ENCODE measurements around the gene CETN2.
"Not testable (repeated sequence)": the region's sequence is repeated elsewhere in the genome, so short reads cannot be mapped to it uniquely, and the experiment has no call there.

CETN2 gene

DNA sequence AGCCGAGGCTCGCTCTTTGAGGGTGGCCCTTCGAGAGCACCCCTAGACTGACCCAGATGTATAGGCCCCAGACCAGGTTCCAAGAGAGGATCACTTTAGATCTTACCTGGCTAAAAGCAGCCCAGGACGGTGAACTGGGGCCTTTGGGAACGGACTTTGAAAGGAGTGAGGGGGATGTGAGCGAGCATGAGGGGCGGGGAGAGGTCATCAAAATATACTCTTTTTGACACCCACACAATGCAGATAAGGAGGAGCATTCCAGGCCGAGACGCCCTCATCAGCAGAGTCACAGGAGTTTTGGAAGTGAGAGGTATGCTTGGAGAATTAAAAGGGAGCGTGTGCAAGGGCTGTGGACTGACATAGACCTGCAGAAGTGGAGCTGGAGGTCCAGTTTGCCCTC, 834 bp upstream of the CETN2 start:
- DNase-seq: no peak

DNA sequence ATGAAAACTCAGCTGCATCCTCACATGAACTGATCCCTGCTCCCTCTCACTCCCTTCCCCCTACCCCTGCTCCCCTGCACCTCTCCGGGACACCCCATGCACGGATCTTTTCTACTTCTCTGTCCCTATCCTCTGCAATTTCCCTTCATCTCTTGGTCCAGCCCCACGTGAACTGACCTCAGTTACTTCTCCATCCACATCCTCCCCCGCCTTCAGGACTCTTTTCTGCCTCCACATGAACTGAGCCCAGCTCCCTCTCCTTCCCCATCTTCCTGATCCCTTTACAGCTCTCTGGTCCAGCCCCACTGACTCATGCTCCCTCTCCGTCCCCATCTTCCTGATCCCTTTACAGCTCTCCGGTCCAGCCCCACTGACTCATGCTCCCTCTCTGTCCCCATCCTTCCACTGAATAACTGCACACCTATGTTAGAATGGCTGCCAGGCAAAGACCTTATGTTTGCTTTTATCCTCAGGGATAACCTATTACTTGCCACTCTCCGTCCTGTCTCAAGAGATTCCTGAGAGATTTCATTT, 5.6 kb downstream of the CETN2 start:
- DNase-seq: no peak

DNA sequence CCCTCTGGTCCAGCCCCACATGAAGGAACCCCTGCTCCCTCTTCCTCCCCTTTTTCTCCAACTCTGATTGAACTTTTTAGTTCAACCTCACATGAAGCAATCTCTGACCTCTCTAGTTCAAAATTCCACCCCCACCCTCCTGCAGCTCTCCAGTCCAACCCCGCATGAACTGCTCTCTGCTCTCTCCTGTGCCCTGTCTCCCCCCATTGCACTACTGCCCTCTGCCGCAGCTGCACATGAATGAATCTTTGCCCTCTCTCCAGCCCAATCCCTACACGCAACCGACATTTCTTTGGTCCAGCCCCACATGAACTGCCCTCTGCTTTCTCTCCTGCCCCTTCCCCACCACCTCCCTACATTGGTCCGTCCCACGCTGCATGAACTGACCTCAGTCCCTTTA, 6.9 kb downstream of the CETN2 start:
- no peak for DNase-seq

DNA sequence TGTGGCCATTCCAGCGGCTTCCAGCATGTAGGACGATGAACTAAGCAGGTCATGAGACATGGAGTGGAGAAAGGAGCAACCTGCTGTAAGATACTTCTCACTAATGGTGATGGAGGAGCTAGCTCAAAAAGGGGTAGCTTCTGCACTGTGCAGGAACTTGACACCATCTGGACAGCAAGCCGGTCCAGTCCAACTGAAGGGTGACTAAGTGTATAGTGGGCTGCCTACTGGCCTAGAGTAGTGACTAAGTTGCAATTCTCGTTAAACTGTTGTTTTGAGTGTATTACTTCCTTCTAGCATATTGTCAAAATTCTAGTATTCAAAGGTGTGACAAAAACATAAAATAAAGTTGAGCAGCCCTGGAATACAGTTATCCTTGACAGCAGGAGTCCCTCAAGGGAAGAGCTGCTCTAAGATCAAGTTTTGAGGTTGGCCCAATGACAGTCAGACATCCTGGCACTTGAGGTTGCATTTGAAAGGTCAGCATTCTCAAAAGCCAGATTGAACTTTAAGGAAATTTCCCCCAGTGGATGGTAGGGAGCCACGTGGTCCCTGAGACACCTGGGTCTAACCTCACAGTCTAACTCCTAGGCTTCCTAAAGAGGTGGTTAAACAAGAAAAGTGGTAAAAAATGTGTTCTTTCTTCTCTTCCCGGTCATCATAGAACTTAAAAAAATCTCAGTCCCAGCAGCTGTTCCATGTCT, 8.0 kb downstream of the CETN2 start:
- no peak for DNase-seq

DNA sequence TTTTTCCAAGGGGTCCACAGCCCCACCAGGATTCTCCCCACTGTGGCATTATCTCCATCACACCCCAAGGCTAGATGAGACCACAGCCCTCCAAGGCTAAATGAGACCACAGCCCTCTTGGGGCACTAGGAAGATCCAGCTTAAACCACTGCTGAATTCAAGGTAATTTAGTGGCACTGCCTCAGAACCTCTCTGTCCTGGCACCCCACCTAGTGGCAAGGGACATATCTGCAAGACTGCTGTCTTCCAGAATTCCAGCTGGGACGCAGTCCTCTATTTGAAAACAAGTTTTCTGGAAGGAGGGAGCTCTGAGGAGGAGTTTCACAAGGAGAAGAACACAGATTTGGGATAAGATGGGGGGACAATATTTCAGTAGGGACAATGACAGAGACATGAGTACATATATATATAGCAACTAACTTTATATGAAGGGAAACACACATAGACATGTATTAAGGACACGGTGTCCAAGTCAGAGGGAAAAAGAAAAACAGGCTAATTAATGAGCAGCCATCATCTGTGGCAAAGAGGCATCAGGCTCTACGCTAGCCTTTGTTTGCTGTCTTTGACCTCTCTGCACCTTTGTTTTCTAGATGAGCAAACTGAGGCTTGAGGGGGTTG, 9.3 kb downstream of the CETN2 start:
- DNase-seq: no peak

DNA sequence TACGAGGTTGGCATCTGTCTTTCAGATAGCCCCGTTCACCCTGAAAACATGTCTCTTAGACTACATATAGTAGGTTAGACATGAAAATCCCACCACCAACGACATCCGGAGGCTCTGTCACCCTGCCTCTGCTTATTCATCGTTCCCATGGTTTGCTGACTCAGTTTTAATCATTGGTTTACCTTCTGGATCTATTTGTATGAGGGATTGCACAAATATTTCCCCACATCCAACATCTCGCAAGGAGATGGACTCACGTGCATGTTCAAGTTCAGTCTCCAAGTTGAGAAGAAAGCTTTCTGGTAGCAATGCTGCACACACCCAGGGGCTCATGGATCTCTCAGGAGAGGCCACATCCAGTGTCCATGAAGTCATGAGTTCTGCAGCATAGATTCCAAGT, 10.8 kb downstream of the CETN2 start:
- no peak for DNase-seq

DNA sequence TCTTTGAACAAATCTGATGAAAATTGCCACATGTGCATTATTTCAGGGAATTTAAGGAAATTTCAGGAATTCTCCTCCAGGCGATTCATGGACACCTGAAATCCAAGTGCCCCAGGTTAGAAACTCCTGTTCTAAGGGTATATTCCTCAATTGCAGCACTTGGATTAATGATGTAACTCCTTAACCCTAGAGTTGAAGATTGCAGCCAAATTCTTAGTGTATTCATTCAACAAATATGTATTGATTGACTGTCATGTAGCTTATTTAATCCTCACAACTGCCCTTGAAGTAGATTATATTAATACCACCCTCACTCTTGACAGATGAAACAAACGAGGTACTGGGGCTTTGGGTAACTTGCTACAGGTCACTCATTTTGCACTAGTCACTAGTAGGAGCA, 11.3 kb downstream of the CETN2 start:
- DNase-seq: no peak

DNA sequence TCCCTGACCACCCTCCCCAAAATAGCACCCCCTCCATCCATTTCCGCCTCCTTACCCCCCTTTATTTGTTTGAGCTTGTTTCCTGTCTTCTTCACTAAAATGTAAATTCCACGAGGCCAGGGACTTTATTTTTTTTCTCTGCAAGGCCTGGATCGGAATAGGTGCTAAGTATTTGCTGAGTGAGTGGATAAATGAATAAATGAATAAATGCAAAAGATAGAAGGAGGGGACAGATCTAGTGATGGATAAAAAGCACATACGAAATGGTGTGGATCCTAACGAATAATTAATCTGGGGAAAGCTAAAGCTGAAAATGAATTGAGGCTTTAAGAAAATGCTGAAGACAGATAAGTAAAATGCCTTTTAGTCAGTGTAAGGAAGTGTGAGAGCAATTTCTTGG, 12.2 kb downstream of the CETN2 start:
- no peak for DNase-seq

DNA sequence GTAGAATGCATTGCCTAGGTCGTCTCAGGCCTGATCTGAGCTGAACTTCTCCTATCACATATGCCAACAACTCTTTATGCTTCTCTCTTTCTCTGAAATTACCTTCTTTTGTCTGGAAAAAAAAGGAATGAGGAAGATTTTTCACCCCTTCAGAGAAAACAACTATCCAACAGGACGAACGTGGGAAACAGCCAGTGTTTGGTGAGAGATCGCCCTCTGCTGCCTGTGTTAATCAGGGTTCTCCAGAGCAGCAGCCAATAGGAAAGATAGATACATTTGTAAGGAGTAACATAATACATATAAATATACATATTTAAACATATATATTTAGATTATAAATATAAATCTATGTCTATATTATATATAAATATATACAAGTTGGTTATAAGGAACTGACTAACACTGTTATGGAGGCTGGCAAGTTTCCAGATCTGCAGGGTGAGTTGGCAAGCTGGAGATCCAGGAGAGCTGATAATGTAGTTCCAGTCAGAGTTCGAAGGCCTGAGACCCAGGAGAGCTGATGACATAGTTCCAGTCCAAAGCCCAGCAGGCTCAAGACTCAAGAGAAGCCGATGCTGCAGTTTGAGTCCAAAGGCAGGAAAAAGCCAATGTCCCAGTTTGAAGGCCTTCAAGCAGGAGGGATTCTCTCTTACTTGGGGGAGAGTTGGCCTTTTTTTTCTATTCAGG, 13.3 kb downstream of the CETN2 start:
- DNase-seq: no peak

DNA sequence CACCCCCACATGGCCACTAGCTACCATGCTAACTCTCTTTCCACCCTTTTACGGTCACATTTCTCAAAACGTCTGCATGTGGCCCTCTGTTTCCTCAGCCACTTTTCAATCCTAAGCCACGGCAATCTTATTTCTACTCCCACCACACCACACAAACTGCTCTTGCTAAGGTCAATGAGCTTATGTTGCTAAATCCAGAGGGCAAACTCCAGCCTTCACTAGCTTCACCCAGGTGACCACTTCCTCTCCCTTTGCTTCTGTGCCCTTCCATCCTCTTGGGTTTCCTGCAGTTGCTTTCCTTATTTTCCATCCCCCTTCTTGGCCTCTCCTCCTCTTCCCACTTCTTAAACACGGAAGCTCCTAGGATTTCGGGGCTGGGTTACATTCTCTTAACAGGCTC, 16.5 kb downstream of the CETN2 start:
- DNase-seq: no peak

DNA sequence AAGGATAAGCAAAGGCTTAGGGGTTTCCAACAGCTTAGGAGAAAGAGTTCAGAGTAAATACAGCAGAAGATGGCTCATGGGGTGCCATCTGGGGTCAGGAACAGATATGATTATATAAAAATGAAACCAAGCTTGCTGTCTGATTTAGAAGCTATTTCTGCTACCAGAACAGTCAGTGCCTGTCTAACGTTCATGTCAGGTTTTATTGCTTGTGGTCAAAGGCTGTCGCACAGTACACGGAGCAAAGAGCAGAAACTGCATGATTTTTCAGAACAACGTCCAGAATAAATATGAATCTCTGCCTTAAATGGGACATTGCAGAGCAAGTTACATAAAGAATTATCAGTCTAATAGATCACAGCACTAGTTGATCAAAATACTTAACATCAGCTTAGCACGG, 17.4 kb downstream of the CETN2 start:
- no peak for DNase-seq

DNA sequence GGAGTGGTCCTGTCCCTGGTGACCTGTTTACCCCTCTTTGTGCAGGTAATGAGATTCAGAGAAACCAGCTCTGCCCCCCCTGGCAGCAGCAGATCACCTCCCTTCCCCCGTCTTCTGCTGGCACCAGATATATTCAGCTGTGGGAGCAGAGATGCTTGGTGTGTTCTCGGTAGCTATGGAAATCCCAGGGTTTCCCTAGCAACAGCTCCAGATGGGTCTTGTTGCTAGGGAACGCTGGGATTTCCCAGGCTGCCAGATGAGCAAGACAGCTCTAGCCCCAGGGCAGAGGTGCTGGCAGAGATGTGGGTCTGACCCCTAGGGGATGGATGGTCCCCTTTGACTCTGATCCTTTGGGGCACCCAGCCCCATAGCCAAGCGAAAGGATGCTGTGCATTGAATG, 20.2 kb downstream of the CETN2 start:
- DNase-seq: no peak

DNA sequence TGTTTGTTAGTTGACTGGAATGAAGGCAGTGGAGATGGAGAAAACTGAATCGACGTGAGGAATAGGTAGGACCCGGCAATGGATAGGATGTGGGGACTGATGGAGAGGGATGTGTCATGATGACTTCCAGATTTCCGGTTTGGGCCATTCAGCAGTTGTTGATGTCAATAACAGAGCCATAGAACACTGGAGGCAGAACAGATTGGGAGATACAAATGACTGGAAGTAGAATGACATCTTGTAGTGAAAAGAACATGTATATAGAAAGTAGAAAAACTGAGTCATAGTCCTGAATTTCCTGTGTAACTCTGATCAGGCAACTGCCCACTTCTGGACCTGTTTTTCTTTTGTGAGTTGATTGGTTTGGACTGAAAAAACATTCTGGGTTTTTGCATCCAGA, 24.5 kb downstream of the CETN2 start:
- DNase-seq: no peak

DNA sequence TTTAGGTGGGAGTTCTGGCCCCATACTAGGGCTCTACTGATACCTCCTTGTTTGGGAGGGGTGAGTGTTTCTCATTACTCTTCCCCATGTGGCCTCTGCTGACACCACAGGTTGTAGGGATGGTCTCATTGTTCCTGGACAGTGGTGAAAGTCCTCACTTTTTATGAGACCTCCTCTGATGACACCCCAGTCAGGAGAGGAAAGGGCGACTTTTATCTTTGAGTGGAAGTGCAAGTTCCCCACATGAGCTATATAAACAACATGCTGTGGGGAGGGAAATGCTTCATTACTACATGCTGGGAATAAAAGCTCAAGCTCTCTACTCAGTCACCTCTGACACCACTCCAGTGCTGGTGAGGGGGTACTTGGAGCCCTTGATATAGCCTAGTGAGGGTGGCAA, 31.6 kb downstream of the CETN2 start:
- DNase-seq: no peak

DNA sequence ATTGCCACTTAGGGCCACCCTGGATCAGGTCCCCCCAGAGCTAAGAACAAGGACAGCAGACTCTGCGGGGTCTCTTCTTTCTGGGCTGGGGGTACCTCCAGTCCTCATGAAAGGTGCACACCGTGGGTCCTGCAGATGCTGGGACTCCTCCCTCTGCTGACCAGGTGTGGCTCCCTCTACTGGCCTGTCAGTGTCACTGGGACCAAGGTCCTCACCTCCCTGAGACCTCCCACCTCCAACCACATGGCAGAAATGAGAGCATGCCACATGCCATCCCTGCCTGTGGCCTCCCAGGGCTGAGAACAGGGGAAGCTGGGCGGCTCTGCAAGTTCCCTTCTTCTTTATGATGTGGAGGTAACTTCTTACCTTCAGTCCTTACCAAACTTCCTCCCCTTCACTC, 43.5 kb downstream of the CETN2 start:
- not testable (repeated sequence) for DNase-seq

Data from bone marrow (tissue), 2 donors.